NCI-H1417 treated with DMSO at 0.1 percent for 48 hours (cell line): ENCODE data around the gene MICU1.
"Not testable (repeated sequence)": the region's sequence is repeated elsewhere in the genome, so short reads cannot be mapped to it uniquely, and the experiment has no call there.

ENCODE experiments used
- DNase-seq: peaks from one replicate; lab custom pipeline; 2025; lab: John Stamatoyannopoulos, UW

The MICU1 gene

GRCh38 chr10:72561745-72562166, 64.1 kb downstream of the MICU1 start:
- no peak for DNase-seq

GRCh38 chr10:72557362-72557761, 68.5 kb downstream of the MICU1 start:
- DNase-seq, result no peak

GRCh38 chr10:72552857-72553256, 73.0 kb downstream of the MICU1 start:
- no peak for DNase-seq

- no peak for DNase-seq
Observed at GRCh38 chr10:72550239-72550638, 75.6 kb downstream of the MICU1 start.

- DNase-seq, result no peak
Observed at GRCh38 chr10:72545546-72545945, 80.3 kb downstream of the MICU1 start.

GRCh38 chr10:72543855-72544254, 82.0 kb downstream of the MICU1 start:
- DNase-seq, result not testable (repeated sequence)

GRCh38 chr10:72542396-72542815, 83.5 kb downstream of the MICU1 start:
- DNase-seq, result no peak

- no peak for DNase-seq
Observed at GRCh38 chr10:72541337-72541736, 84.5 kb downstream of the MICU1 start.

- no peak for DNase-seq
Observed at GRCh38 chr10:72540193-72540807, 85.6 kb downstream of the MICU1 start.

GRCh38 chr10:72539137-72539536, 86.7 kb downstream of the MICU1 start:
- DNase-seq, result no peak

GRCh38 chr10:72525689-72526088, 100.2 kb downstream of the MICU1 start:
- no peak for DNase-seq

GRCh38 chr10:72525277-72525676, 100.6 kb downstream of the MICU1 start:
- DNase-seq, result no peak

- no peak for DNase-seq
Observed at GRCh38 chr10:72524489-72524888, 101.4 kb downstream of the MICU1 start.

- no peak for DNase-seq
Observed at GRCh38 chr10:72523932-72524396, 101.9 kb downstream of the MICU1 start.

GRCh38 chr10:72523062-72523461, 102.8 kb downstream of the MICU1 start:
- no peak for DNase-seq

GRCh38 chr10:72517244-72517643, 108.6 kb downstream of the MICU1 start:
- no peak for DNase-seq

- DNase-seq, result no peak
Observed at GRCh38 chr10:72515455-72515854, 110.4 kb downstream of the MICU1 start.

GRCh38 chr10:72513910-72514309, 112.0 kb downstream of the MICU1 start:
- no peak for DNase-seq

GRCh38 chr10:72511459-72511858, 114.4 kb downstream of the MICU1 start:
- DNase-seq, result no peak

- no peak for DNase-seq
Observed at GRCh38 chr10:72509941-72510340, 115.9 kb downstream of the MICU1 start.

- DNase-seq, result no peak
Observed at GRCh38 chr10:72509206-72509799, 116.6 kb downstream of the MICU1 start.

- DNase-seq, result no peak
Observed at GRCh38 chr10:72508033-72508432, 117.8 kb downstream of the MICU1 start.

- DNase-seq, result no peak
Observed at GRCh38 chr10:72506474-72506873, 119.4 kb downstream of the MICU1 start.

- DNase-seq, result no peak
Observed at GRCh38 chr10:72505435-72505834, 120.4 kb downstream of the MICU1 start.
